Measurements from ENCODE around the gene DAD1.
"Not testable (repeated sequence)": the region's sequence is repeated elsewhere in the genome, so short reads cannot be mapped to it uniquely, and the experiment has no call there.

The DAD1 gene

DNA sequence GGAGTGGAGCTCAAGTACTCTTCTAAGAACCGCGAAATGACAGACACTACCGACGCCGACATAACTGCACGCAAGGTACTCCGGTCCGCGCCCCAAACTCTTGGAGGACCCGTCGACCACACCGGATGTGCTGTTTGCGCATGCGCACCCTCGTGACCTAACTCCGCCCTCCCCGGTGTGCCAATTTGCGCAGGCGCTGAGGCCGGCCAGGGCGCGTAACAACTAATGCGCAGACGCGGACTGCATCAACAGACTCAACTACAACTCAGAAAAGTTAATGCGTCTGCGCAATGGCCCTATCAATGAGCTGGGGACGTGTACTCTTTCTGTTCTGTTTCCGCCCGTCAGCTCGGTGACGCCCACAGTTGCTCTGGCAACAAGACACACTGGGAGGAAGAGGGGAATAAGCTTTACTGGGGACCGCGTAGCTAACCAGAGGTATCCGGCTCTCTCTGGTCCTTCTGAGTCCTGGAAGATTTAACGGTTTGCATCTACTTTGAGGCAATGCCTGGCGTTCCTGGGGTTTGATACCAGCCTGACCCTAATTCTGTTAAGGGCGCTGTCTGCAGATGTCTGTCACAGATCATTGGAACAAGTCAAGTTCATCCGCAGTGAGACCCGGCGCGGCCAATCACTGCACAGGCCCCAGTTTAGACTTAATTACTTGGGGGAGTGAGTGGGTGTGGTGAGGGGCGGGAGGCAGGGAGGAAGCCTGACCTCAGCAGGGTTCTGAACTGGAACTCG is at the start of gene DAD1:
DAD1 (minus strand) TSS at position 129 of the 744 bp plus-strand sequence; CDS start at position 62, 67 bp downstream.
- peak; percentile 98 for DNase-seq

- not testable (repeated sequence) for DNase-seq
These were observed 47.0 kb upstream of the DAD1 start for GRCh38 chr14:22635980-22636379.

DNA sequence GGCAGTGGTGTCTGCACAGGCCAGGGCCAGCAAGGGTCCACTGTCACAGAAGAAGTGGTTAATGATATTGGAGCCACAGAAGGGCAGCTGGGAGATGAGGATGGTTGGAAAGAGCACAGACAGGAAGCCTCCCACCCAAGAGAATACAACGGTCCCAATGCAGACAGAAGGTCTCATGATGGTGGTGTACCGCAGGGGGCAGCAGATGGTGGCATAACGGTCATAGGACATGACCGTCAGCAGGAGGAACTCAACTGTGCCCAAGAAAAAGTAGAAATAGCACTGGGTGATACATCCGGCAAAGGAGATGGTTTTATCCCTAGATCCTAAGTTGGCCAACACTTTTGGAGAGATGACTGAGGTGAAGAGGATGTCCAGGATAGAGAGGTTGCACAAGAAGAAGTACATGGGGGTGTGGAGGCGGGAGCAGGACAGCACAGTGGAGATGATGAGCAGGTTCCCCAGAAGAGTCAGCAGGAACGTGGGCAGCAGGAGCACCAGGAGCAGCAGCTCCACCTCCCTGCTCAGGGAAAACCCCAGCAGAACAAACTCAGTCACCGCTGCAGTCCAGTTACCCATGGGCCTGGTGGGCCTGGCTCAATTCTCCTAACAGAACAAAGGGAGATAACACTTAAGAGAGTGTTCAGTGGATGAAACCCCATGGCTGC is 45.3 kb upstream of the DAD1 start:
- DNase-seq = no peak

DNA sequence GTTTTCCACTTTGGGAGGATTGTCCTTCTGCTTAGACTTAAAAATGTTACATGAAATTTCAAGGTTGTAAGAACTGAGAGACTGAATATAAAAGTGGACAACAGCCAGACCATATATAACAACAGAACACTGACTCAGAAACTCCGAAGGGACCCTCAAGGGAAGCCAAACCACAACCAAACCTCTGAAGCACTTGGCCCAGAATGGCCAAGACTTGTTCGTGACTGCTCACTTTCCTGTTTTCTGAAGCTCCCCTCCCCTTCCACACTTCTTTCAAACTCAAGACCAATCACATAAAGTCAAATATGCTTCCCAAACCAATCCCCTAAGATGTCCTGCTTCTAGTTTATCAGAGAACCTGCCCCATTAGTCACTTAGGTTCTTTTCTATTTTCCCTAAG is 41.5 kb upstream of the DAD1 start:
- no peak for DNase-seq

GRCh38 chr14:22630066-22630465 is 41.0 kb upstream of the DAD1 start:
- DNase-seq = no peak

GRCh38 chr14:22629361-22629760 is 40.3 kb upstream of the DAD1 start:
- DNase-seq = no peak

DNA sequence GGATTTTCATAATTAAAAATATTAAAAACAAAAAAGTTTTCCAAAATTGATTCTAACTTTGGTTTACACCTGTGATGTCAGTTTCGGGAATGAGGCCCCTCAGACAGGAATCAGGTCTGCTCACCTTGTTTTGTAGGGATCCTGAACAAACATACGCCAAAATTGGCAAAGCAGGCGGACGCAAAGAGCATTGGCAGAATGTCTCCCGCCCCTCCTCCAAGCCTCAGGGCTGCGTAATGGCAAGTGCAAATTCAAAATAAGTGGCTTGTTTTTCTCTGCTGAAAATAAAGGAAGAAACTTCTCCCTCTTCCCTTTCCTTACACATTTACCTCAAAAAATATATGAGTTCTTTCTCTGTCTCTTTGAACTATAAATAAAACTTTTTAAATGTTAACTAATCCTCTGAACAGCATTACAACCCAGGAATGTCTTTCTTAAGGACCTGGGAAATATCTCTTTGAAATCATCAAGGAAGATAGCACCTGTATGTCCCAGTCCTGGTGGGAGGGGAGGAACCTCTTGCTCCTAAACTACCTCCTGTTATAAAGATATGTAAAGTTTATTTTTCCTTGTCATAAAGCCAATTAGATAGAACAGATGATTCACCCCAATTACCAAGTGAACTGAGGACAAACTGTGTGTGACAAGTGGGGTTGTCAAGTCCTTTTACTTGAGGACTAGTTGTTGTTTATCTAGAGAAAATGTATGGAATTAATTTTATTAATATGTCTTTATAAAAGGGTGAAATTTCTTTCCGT is 38.7 kb upstream of the DAD1 start:
- no peak for DNase-seq

DNA sequence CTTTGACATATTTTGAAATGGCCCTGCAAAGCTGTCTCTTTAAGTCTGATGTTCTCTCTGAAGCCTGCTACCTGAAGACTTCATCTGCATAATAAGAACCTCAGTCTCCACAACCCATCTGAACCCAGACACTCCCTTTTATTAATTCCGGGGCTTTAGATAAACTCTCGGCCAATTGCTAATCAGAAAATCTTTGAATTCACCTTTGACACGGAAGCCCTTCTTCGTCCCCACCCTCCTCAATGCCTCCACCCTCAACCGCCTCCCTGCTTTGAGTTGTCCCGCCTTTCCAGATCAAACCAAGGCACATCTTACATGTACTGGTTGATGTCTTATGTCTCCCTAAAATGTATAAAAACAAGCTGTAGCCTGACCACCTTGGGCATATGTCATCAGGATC is 37.6 kb upstream of the DAD1 start:
- no peak for DNase-seq

GRCh38 chr14:22623047-22623446 is 34.0 kb upstream of the DAD1 start:
- no peak for DNase-seq

DNA sequence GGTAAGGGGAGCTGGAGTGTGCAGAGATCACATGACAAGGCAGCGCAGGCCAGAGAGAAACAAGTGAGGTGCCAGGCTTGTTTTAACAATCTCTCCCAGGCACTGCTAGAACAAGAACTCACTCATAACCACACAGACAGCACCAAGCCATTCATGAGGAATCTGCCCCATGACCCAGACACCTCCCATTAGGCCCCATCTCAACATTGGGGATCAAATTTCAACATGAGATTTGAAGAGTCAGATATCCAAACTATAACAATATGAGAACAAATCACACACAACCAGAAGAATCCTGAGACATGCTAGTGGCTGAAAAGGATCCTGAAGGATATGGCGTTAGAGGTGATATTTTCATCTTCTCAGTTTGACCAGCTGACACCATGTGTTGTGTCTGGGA is 33.2 kb upstream of the DAD1 start:
- no peak for DNase-seq

DNA sequence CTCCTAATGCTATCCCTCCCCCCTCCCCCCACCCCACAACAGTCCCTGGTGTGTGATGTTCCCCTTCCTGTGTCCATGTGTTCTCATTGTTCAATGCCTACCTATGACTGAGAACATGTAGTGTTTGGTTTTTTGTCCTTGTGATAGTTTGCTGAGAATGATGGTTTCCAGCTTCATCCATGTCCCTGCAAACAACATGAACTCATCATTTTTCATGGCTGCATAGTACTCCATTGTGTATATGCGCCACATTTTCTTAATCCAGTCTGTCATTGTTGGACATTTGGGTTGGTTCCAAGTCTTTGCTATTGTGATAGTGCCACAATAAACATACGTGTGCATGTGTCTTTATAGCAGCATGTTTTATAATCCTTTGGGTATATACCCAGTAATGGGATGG is 26.7 kb upstream of the DAD1 start:
- not testable (repeated sequence) for DNase-seq

GRCh38 chr14:22614240-22614799 is 25.3 kb upstream of the DAD1 start:
- DNase-seq = no peak

DNA sequence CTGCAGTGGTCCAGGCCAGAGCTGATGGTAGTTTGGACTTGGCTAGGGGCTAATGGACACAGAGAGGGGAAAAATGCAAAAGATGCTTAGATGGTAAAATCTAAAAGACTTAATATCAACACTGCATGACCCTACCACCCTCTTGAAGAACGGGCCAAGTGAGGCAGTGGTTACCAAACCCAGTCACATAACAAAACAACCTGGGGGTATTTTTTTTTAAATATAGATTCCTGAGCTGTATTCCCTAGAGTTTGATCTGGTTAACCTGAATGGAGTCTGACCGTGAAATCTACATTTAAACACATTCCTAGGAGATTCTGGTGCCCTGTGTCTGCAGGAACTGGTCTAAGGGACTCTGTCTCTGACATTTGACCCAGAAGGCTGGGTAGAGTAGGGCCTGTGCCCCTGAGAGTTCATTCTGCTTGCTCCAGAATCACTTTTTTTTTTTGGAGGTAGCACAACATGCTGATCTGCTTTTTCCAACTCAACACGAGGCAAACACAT is 24.8 kb upstream of the DAD1 start:
- no peak for DNase-seq

- DNase-seq = no peak
These were observed 24.2 kb upstream of the DAD1 start for GRCh38 chr14:22613106-22613695.

- no peak for DNase-seq
These were observed 21.9 kb upstream of the DAD1 start for GRCh38 chr14:22610931-22611330.

GRCh38 chr14:22607291-22607690 is 18.3 kb upstream of the DAD1 start:
- DNase-seq = no peak

DNA sequence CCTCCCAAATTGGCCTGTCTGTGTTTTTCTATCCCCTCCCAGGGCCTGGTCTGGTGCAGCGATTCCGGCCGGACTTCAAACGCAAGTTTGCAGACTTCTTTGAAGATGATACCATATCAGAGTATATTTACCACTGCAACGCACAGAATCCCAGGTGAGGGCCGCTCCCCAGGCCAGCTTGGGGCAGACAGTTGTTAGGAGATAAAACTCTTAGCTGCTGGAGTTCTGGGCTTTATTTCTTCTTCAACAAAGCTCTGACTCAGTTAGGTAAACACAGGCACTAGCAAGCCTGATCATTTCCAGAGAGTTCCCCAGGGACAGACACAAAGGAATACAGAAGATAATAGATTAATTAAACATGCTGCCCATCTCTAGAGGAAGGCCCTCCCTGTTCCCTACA is 17.4 kb upstream of the DAD1 start:
- no peak for DNase-seq

- no peak for DNase-seq
These were observed 13.8 kb upstream of the DAD1 start for GRCh38 chr14:22602862-22603261.

- no peak for DNase-seq
These were observed 13.0 kb upstream of the DAD1 start for GRCh38 chr14:22601996-22602395.

DNA sequence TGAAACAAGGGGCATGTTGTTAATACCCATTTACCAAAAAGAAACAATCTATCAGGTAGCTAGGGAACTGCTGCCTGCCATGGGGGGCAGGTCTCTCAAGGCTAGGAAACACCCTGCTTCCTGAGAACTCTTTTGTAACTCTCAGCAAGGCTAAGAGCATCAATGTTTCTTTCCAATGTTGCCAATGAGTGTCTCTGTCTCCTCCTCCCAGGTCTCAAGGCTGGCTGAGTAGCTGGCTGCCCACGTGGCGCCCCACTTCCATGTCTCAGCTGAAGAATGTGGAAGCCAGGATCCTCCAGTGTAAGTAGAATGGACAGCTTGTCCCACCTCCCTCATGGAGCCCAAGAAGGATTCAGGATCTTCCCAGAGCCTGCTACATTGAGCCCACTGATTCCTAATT is 12.4 kb upstream of the DAD1 start:
- no peak for DNase-seq

DNA sequence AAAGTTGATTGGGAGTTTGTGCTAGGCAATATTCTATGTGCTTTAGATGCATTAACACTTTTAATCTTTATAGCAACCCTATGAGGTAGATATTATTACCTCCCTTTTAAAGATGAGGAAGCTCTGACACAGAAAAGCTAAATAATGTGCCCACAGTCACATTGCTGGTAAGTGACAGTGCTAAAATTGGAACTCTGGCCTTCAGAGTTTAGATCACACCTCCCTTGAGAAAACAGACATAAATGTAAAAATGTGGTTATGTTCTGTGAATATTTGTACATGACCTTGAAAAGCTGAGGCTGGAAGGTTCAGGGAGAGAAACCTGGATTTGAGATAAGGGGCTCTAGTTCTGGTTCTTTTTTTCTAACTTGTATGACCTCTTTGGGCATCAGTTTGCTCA is 11.0 kb upstream of the DAD1 start:
- DNase-seq = no peak

GRCh38 chr14:22599349-22599748 is 10.3 kb upstream of the DAD1 start:
- DNase-seq = no peak

DNA sequence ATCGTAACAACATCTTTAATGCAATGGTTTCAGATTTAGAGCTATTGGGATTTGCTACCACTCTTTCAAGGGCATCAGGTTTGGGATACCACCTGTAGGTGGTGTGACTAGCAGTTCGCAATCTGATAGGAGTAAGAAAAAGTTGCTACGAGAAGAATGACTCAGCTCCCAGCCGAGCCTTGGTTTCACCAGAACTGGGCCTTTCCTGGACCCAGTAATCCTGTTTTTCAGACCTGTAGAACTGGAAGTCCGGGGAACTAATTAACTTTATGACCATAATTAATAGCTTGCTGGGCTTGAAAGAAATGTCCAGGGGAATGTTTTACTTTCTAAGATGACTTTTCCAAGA is 9.8 kb upstream of the DAD1 start:
- no peak for DNase-seq

All from stimulated activated CD4-positive, alpha-beta T cell treated with anti-CD3 and anti-CD28 coated beads, Interleukin-12 subunit alpha, Interleukin-12 subunit beta, amount 100 ng/mL, for 4 hours (primary cell).